GM12891 (cell line): ENCODE measurements around the gene IFT20.

Experiments
- DNase-seq: peaks from one replicate; pipeline ENCODE4 v3.0.0; 2011; ENCODE audit warnings: low spot score; ENCODE audit not compliant: insufficient read length
- FAIRE-seq: peaks from 2 replicates; lab custom pipeline; 2011; peaks lifted over from hg19 to GRCh38; lab: Jason Lieb, UNC
- PAX5 ChIP-seq: IDR thresholded peaks from 2 replicates; pipeline ENCODE4 v1.6.1; 2011; ENCODE audit warnings: low read length, moderate library complexity, mild to moderate bottlenecking; ENCODE audit not compliant: insufficient read depth, severe bottlenecking
- POLR2A ChIP-seq: IDR thresholded peaks from 2 replicates; pipeline ENCODE4 v1.6.1; 2011; ENCODE audit warnings: low read depth, low read length, control low read depth
- POLR2AphosphoS5 ChIP-seq: IDR thresholded peaks from 2 replicates; pipeline ENCODE4 v1.6.1; 2011; ENCODE audit warnings: low read depth, low read length, control low read depth
- POU2F2 ChIP-seq: IDR thresholded peaks from 2 replicates; pipeline ENCODE4 v1.6.1; 2011; ENCODE audit warnings: low read depth, mild to moderate bottlenecking, control low read depth, low read length, moderate library complexity
- SPI1 ChIP-seq: IDR thresholded peaks from 2 replicates; pipeline ENCODE4 v1.6.1; 2011; ENCODE audit warnings: low read depth, low read length, control low read depth
- TAF1 ChIP-seq: IDR thresholded peaks from 2 replicates; pipeline ENCODE4 v1.6.1; 2011; ENCODE audit warnings: low read depth, low read length, control low read depth

Gene IFT20

DNA sequence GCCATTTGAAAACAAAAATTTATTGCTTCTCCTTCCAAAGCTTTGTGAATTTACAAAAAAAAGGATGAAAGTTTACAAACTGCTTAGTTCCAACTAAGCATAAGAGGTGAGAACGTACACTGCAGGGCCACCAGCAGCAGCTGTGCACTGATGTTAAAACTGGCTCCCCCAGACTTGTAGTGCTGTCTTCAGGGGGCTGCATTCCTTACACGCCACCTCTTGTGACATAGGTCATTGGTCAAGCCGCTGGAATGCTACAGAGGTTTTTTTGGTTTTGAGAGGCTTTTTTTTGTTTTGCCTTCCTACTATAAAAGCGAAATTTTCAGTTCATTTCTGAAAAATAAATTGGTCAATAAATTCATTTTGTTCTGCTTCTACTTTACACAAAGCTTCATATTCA is 6.9 kb downstream of the IFT20 start:
- TF ChIP-seq PAX5 (no peak), POLR2AphosphoS5 (no peak)
- DNase-seq (no peak), FAIRE-seq (no peak)

DNA sequence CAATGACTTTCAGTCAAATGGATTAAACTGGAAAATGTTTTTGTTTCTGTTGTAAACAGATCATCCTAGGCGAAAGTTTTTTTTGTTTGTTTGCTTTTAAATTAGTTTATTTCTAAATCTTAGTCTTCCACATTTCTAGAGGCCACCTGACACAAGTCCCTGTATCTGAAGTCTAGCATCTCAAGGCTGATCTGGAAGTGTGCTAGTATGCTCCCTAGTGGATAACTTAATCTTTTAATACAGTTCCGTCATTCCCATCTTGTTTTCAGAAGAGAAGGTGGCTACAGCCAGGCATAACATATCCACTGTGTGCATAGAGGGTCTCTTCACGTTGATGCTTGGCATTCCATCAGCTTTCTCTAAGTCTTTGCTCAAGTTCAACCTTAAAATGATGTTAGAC is 7.6 kb downstream of the IFT20 start:
- FAIRE-seq (no peak), DNase-seq (no peak)
- TF ChIP-seq TAF1 (no peak), POLR2A (no peak), PAX5 (no peak), POLR2AphosphoS5 (no peak), POU2F2 (no peak), SPI1 (no peak)

DNA sequence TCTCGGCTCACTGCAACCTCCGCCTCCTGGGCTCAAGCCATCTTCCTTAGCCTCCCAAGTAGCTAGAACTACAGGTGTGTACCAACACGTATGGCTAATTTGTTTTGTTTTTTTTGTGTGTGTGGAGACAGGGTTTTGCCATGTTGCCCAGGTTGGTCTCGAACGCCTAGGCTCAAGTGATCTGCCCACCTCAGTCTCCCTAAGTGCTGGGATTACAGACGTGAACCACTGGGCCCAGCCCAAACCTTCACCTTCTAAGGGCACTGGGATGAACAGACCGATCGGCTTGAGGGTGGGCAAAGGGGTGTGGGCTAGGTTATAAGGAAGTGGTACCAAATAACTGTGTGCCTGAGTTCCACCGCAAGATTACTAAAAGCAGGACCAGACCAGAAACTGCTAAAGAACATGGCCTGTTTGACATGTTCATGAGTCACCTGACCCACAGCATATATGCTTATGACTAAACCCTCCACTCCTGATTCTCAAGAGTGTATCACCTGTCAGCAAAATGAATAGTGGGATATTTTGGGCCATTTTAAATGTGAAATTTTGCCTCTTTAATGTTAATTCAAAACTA is 8.2 kb downstream of the IFT20 start:
- TF ChIP-seq POU2F2 (no peak), TAF1 (no peak), POLR2A (no peak), PAX5 (no peak), SPI1 (peak; percentile 87), POLR2AphosphoS5 (no peak)
- FAIRE-seq = peak; percentile 80
- DNase-seq = no peak

DNA sequence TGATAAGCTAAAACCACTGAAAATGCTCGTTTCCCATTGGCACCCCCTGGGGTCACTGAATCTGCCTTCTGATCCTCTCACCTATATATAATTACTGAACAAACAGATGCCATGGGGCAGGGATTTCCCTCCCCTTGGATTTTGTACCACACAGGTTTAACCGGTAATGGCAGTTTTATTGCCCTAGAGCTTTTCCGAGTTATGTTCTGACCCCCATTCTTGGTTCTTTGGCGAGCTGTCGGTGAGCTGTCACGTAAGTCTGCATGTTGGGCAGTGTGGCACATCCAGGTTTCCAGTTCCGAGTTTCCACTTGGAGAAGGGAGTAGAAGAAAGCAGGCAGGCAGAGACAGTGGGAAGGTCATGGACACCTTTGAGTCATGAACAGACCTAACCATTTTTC is 9.2 kb downstream of the IFT20 start:
- TF ChIP-seq SPI1 (no peak), POLR2A (no peak), POLR2AphosphoS5 (no peak), PAX5 (no peak), TAF1 (no peak), POU2F2 (no peak)
- DNase-seq = no peak
- FAIRE-seq = no peak

DNA sequence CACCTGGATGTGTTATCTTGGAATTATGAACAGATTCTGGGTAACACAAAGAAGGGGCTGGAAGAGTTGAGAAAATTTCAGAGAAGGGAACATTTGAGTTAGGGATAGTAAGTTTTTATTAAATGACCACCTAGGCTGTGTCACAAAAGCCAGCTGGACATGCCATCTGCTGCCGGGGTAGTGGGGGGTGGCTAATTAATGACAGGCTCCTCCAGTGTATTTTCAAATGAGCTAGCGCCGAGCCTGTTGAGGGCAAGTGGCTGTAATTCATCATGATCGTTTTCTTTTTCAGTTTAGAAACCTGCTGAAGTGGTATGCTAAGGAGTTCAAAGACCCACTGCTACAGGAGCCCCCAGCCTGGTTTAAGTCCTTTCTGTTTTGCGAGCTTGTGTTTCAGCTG is 10.1 kb downstream of the IFT20 start:
- no peak for FAIRE-seq
- TF ChIP-seq TAF1 (no peak), POU2F2 (no peak), POLR2AphosphoS5 (no peak), PAX5 (no peak)
- DNase-seq = no peak

DNA sequence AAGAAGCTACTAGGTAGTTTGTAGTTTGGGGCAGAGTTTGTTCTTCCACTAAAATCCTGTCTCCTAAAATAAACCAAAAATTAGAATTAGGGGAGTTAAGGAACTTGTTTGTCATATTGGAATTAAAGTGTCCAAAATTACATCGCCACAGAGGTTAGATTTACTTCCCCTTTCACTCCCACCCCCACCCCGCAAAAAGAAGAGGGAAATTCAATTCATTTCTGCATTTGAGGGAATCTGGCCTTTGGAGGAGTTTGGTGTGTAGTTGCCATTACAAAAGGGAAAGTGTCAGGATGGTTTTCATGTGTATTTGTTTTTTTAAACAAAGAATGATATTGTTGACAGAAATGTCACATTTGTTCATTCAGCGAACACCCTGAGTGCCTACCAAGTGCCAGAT is 10.5 kb downstream of the IFT20 start:
- FAIRE-seq (no peak), DNase-seq (no peak)
- TF ChIP-seq TAF1 = no peak
- TF ChIP-seq PAX5 = no peak
- no peak for TF ChIP-seq POLR2AphosphoS5
- TF ChIP-seq SPI1 = no peak
- TF ChIP-seq POU2F2 = no peak
- TF ChIP-seq POLR2A = no peak

DNA sequence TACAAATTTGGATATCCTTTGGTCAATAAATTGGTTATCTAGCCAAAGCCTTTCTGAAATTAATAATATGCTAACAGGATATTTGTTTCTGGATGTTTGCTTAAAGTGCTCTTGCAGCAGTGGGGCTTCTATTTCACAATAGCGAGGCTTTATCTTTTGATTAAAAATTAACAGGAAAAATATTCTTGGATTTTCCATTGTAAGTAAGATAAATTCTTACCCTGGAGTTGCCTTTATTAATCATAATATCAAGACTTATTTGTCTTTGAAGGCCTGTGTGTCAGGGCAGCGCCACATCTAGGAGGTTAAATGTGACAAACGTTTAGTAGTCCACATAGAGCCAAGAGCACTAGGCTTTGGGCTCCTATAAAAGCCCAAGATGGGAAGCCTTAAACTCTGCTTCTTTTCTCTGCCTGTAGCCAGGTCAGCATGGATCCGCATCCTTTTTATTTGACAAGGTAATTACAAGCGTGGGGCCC is 11.0 kb downstream of the IFT20 start:
- no peak for FAIRE-seq
- TF ChIP-seq POLR2AphosphoS5 (no peak), POLR2A (no peak), POU2F2 (no peak), TAF1 (no peak), PAX5 (no peak), SPI1 (no peak)
- DNase-seq = no peak

DNA sequence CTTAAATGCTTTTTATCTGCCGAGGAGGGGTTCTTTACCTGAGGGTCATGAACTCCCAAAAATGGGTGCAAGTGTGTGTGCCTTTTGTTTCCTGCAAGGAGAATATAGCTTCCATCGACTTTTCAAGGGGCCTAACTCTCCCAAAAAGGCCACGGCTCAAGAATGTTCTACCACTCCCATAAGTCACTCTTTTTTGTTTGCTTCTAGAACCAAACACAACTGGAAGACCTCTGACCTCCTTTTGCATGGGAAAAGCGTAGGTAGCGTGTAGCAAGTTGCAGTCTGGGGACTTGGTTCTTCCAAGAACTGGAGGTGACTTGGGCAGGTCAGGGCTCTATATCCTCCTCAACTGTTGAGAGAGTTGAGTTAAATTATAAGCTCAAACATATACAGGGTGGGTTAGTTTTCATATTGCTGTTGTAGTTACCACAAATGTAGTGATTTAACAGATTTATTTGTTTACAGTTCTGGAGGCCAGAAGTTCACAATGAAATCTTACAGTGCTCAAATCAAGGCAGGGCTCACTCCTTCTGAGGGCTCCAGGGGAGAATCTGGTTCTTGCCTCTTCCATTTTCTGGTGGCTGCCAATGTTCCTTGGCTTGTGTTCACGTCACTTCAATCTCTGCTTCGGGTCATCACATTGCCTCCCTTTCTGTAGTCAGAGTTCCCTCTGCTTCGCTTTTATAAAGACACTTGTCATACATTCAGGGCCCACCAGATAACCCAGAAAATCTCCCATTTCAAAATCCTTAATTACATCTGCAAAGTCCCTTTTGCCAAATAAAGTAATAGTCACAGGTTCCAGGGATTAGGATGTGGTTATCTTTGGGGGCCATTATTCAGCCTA is 14.8 kb downstream of the IFT20 start:
- FAIRE-seq = no peak
- no peak for DNase-seq
- TF ChIP-seq TAF1 (no peak), SPI1 (no peak), POU2F2 (no peak), POLR2AphosphoS5 (no peak), POLR2A (no peak), PAX5 (no peak)

DNA sequence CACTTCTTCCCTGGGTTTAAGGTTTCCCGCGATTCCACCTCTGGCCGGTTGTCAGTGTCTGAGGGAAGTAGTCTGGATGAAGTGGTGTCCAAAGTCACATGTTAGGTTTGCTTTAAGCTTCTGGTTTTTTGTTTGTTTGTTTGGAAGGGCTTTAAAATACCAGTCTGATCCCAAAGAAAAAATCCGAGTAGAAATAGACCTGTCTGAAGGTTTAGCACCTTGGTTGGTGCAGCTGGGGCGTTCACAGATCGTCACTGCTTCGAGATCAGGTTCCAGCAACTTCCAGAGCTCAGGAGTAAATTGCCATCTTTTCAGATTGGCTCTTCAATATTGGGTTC is 15.7 kb downstream of the IFT20 start:
- no peak for FAIRE-seq
- no peak for TF ChIP-seq PAX5
- TF ChIP-seq TAF1 = no peak
- TF ChIP-seq POLR2AphosphoS5 = no peak
- no peak for TF ChIP-seq POU2F2
- TF ChIP-seq POLR2A = no peak
- TF ChIP-seq SPI1 = no peak
- DNase-seq = no peak

DNA sequence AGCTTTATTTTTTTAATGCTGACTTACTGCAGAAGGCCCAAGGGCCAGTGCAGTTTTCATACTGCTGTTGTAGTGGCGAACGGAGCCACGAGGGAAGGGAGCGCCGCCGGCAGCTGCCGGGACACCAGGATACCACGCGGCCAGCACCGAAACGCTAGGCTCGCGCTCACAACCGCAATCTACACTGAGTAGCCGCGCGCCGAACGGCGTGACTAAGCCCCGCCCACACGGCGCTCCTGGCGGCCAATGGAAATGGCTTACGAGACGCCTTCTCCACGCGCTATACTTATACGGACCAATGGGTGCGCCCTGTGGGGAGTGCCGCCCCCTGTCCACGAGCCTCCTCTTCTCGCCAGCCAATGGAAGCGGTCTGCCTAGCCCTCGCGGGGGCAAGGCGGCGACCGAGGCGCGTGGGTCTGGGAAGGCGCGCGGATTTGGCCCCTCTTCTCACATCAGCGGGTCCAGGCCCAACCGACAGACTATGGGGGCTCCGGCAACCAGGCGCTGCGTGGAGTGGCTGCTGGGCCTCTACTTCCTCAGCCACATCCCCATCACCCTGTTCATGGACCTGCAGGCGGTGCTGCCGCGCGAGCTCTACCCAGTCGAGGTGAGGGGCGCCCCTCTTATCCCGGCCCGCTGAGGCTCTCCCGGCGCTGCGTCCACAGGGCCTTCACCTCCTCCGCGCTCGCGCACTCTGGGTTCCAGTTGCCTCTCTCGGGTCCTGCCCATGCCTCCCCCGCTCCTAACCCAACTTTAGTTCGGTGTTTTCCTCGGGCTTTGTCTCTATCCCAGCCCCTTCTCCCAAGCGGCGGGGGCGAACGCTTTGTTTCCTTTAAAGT is 16.3 kb downstream of the IFT20 start, which contains the start of gene TMEM97:
TSS of gene TMEM97 (plus strand) at position 442 of the 839 bp plus-strand sequence. CDS start at position 482, 40 bp downstream.
- FAIRE-seq = peak; percentile 97
- TF ChIP-seq POLR2A (peak; percentile 71; the same call in 1 of the 2 replicates), POLR2AphosphoS5 (peak; percentile 62), SPI1 (no peak), POU2F2 (no peak; the same call in 1 of the 2 replicates), TAF1 (peak; percentile 58), PAX5 (peak; percentile 20)
- DNase-seq = peak; percentile 93
